ENCODE results near the gene YBX1. TPM values are rescaled to one million over a fixed set of nuclear protein-coding genes. Genes with fewer than 3 reads are reported as not detected.
A peak's percentile ranks its signal among the peaks of the same experiment; 100 is the strongest.
"Not testable (repeated sequence)": the region's sequence is repeated elsewhere in the genome, so short reads cannot be mapped to it uniquely, and the experiment has no call there.

Gene YBX1
- total RNA-seq, 1 donor = 491 TPM

DNA sequence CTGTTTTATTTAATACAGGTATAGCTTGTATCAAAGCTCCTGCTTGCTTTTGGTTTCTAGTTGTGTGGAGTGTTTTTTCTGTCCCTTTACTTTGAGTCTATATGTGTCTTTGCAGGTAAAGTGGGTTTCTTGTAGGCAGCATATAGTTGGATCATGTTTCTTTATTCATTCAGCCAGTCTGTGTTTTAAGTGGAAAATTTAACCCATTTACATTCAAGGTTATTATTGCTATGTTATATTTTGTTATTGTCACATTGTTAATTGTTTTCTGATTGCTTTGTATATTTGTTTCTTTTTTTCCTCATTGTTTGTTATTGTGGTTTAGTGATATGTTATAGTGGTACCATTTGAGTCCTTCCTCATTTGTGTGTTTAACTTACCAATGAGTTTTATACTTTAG is 31.1 kb downstream of the YBX1 start:
- H4K20me1 ChIP-seq (ENCODE audit: insufficient read depth, low read length) = no peaks in the 10 kb centered on the region
- H3K27ac ChIP-seq (ENCODE audit: low read depth, low read length) = no peak overlapping the region
- no peak for DNase-seq (ENCODE audit: insufficient read length, low spot score, missing footprints)
- no peak overlapping the region for H2AFZ ChIP-seq (ENCODE audit: low read length)
- TF ChIP-seq, protein P1, sequence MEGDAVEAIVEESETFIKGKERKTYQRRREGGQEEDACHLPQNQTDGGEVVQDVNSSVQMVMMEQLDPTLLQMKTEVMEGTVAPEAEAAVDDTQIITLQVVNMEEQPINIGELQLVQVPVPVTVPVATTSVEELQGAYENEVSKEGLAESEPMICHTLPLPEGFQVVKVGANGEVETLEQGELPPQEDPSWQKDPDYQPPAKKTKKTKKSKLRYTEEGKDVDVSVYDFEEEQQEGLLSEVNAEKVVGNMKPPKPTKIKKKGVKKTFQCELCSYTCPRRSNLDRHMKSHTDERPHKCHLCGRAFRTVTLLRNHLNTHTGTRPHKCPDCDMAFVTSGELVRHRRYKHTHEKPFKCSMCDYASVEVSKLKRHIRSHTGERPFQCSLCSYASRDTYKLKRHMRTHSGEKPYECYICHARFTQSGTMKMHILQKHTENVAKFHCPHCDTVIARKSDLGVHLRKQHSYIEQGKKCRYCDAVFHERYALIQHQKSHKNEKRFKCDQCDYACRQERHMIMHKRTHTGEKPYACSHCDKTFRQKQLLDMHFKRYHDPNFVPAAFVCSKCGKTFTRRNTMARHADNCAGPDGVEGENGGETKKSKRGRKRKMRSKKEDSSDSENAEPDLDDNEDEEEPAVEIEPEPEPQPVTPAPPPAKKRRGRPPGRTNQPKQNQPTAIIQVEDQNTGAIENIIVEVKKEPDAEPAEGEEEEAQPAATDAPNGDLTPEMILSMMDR (IDR thresholded peaks at IDR 0.05; ENCODE audit: extremely low read depth, low read depth, low read length) = no peak
- no peak overlapping the region for H3K4me2 ChIP-seq (ENCODE audit: insufficient read depth, low read length)
- peaks cover 14% of the 10 kb centered on the region for H3K36me3 ChIP-seq (ENCODE audit: insufficient read depth, low read length)
- no peaks in the 10 kb centered on the region for H3K27me3 ChIP-seq (ENCODE audit: insufficient read depth, low read length)
- no peaks in the 10 kb centered on the region for H3K4me1 ChIP-seq (ENCODE audit: insufficient read depth, low read length)
- H3K79me2 ChIP-seq (ENCODE audit: insufficient read depth, low read length) = peaks cover 24% of the 10 kb centered on the region
- H3K9me3 ChIP-seq (ENCODE audit: low read depth, low read length) = no peaks in the 10 kb centered on the region
- H3K4me3 ChIP-seq (ENCODE audit: insufficient read depth, low read length) = no peak overlapping the region

DNA sequence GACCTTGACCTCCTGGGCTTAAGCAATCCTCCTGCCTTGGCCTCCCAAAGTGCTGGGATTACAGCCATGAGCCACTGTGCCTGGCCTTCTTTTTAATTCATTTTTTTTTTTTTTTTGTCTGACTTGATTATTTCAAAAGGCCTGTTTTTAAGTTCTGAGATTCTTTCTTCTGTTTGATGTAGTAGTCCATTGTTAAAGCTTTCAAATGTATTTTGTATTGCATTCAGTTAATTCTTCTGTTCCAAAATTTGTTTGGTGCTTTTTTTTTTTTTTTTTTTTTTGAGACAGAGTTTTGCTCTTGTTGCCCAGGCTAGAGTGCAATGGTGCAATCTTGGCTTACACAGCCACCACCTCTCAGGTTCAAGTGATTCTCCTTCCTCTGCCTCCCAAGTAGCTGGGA is 32.2 kb downstream of the YBX1 start:
- H3K9me3 ChIP-seq (ENCODE audit: low read depth, low read length); H3K4me3 ChIP-seq (ENCODE audit: insufficient read depth, low read length); H3K27ac ChIP-seq (ENCODE audit: low read depth, low read length); H4K20me1 ChIP-seq (ENCODE audit: insufficient read depth, low read length); H3K4me2 ChIP-seq (ENCODE audit: insufficient read depth, low read length); H3K4me1 ChIP-seq (ENCODE audit: insufficient read depth, low read length); DNase-seq (ENCODE audit: insufficient read length, low spot score, missing footprints); H2AFZ ChIP-seq (ENCODE audit: low read length); H3K27me3 ChIP-seq (ENCODE audit: insufficient read depth, low read length): not testable (repeated sequence)
- Histone ChIP-seq H3K36me3 (ENCODE audit: insufficient read depth, low read length) (peaks cover 14% of the 10 kb centered on the region), H3K79me2 (ENCODE audit: insufficient read depth, low read length) (peaks cover 18% of the 10 kb centered on the region)

- H3K36me3 ChIP-seq (ENCODE audit: insufficient read depth, low read length) = no peaks in the 10 kb centered on the region
- TF ChIP-seq, protein P1 (IDR thresholded peaks at IDR 0.05; ENCODE audit: extremely low read depth, low read depth, low read length) = no peak
- no peak overlapping the region for H3K4me2 ChIP-seq (ENCODE audit: insufficient read depth, low read length)
- no peak overlapping the region for H3K4me3 ChIP-seq (ENCODE audit: insufficient read depth, low read length)
- H3K4me1 ChIP-seq (ENCODE audit: insufficient read depth, low read length) = no peaks in the 10 kb centered on the region
- DNase-seq (ENCODE audit: insufficient read length, low spot score, missing footprints) = peak; percentile 25
- H2AFZ ChIP-seq (ENCODE audit: low read length) = no peak overlapping the region
- no peaks in the 10 kb centered on the region for H3K9me3 ChIP-seq (ENCODE audit: low read depth, low read length)
- H3K27me3 ChIP-seq (ENCODE audit: insufficient read depth, low read length) = no peaks in the 10 kb centered on the region
- H3K27ac ChIP-seq (ENCODE audit: low read depth, low read length) = no peak overlapping the region
- H3K79me2 ChIP-seq (ENCODE audit: insufficient read depth, low read length) = no peaks in the 10 kb centered on the region
- H4K20me1 ChIP-seq (ENCODE audit: insufficient read depth, low read length) = no peaks in the 10 kb centered on the region
Measured at GRCh38 chr1:42720868-42721267, 38.6 kb downstream of the YBX1 start.

DNA sequence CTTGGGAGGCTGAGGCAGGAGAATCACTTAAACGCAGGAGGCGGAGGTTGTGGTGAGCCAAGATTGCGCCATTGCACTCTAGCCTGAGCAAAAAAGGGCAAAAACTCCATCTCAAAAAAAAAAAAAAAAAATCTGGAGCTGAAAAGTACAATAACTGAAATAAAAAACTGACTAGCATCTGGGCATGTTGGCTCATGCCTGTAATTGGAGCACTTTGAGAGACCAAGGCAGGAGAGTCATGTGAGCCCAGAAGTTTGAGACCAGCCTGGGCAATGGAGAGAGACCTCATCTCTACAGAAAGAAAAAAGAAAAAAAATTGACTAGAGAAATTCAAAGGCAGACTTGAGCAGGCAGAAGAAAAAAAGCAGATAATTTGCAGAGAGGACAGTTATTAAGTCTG is 39.7 kb downstream of the YBX1 start:
- no peak overlapping the region for H2AFZ ChIP-seq (ENCODE audit: low read length)
- H3K27ac ChIP-seq (ENCODE audit: low read depth, low read length) = no peak overlapping the region
- no peaks in the 10 kb centered on the region for H3K27me3 ChIP-seq (ENCODE audit: insufficient read depth, low read length)
- no peaks in the 10 kb centered on the region for H3K4me1 ChIP-seq (ENCODE audit: insufficient read depth, low read length)
- H3K9me3 ChIP-seq (ENCODE audit: low read depth, low read length) = no peaks in the 10 kb centered on the region
- TF ChIP-seq, protein P1 (IDR thresholded peaks at IDR 0.05; ENCODE audit: extremely low read depth, low read depth, low read length) = no peak
- H4K20me1 ChIP-seq (ENCODE audit: insufficient read depth, low read length) = no peaks in the 10 kb centered on the region
- H3K36me3 ChIP-seq (ENCODE audit: insufficient read depth, low read length) = no peaks in the 10 kb centered on the region
- DNase-seq (ENCODE audit: insufficient read length, low spot score, missing footprints) = no peak
- H3K4me3 ChIP-seq (ENCODE audit: insufficient read depth, low read length) = no peak overlapping the region
- no peaks in the 10 kb centered on the region for H3K79me2 ChIP-seq (ENCODE audit: insufficient read depth, low read length)
- no peak overlapping the region for H3K4me2 ChIP-seq (ENCODE audit: insufficient read depth, low read length)

- not testable (repeated sequence) for DNase-seq (ENCODE audit: insufficient read length, low spot score, missing footprints); H3K4me2 ChIP-seq (ENCODE audit: insufficient read depth, low read length); H3K4me1 ChIP-seq (ENCODE audit: insufficient read depth, low read length); H3K27ac ChIP-seq (ENCODE audit: low read depth, low read length); H3K36me3 ChIP-seq (ENCODE audit: insufficient read depth, low read length); H3K79me2 ChIP-seq (ENCODE audit: insufficient read depth, low read length); H3K4me3 ChIP-seq (ENCODE audit: insufficient read depth, low read length); H3K27me3 ChIP-seq (ENCODE audit: insufficient read depth, low read length); H2AFZ ChIP-seq (ENCODE audit: low read length); H3K9me3 ChIP-seq (ENCODE audit: low read depth, low read length); H4K20me1 ChIP-seq (ENCODE audit: insufficient read depth, low read length)
Measured at GRCh38 chr1:42722403-42722802, 40.2 kb downstream of the YBX1 start.
